Measurements from ENCODE around the gene NEK2. TPM values are rescaled to one million over a fixed set of nuclear protein-coding genes. Genes with fewer than 3 reads are reported as not detected.

Gene NEK2
- total RNA-seq, 1 experiment from 2014 or later = 97.8 TPM

Other genes with a start within 250 kb of the NEK2 start
- gene RD3, start 183.5 kb downstream of the NEK2 start, total RNA-seq (2014; rRNA removed; shearing (Covaris generic)) = not detected in 2 replicates
- gene SLC30A1, start 96.5 kb downstream of the NEK2 start, total RNA-seq (2014; rRNA removed; shearing (Covaris generic)) = 11.3 and 18.2 TPM in 2 replicates
- 24.9 and 35.7 TPM in 2 replicates for gene LPGAT1, start 155.1 kb upstream of the NEK2 start, total RNA-seq (2014; rRNA removed; shearing (Covaris generic))

All from Daoy (cell line).